OCI-LY1 (cell line): ENCODE data around the gene COPS7A.

Experiments used
- H2AFZ ChIP-seq: fragments of 200-600 bp; sonication (generic), shearing (Covaris generic); 2 replicates; pipeline ENCODE4 v1.6.0; 2014; ENCODE audit warnings: antibody characterized with exemption, mild to moderate bottlenecking, low read length
- H3F3A ChIP-seq: fragments of 200-600 bp; sonication (generic), shearing (Covaris generic); 2 replicates; pipeline ENCODE4 v1.6.0; 2014; ENCODE audit warnings: mild to moderate bottlenecking, antibody characterized with exemption, low read length, moderate library complexity; ENCODE audit not compliant: insufficient read depth
- H3K27ac ChIP-seq: fragments of 200-600 bp; sonication (generic); 2 replicates; pipeline ENCODE4 v1.5.1; 2014; ENCODE audit warnings: low read length, mixed run types, mild to moderate bottlenecking, low read depth; ENCODE audit not compliant: poor library complexity, severe bottlenecking
- H3K27me3 ChIP-seq: fragments of 200-600 bp; sonication (generic); 2 replicates; pipeline ENCODE4 v1.6.0; 2014; ENCODE audit warnings: antibody characterized with exemption, mild to moderate bottlenecking, low read length, moderate library complexity; ENCODE audit not compliant: insufficient read depth
- H3K36me3 ChIP-seq: fragments of 200-600 bp; sonication (generic); 2 replicates; pipeline ENCODE4 v1.6.1; 2014; ENCODE audit warnings: mild to moderate bottlenecking, antibody characterized with exemption, low read length, moderate library complexity, mixed read lengths; ENCODE audit not compliant: insufficient read depth
- H3K4me1 ChIP-seq: fragments of 200-600 bp; sonication (generic); 2 replicates; pipeline ENCODE4 v1.5.1; 2014; ENCODE audit warnings: mild to moderate bottlenecking, low read length, moderate library complexity; ENCODE audit not compliant: insufficient read depth, severe bottlenecking
- H3K4me2 ChIP-seq: fragments of 200-600 bp; sonication (generic), shearing (Covaris generic); 2 replicates; pipeline ENCODE4 v1.6.1; 2014; ENCODE audit warnings: low read length
- H3K4me3 ChIP-seq: fragments of 200-600 bp; sonication (generic); 2 replicates; pipeline ENCODE4 v1.5.1; 2014; ENCODE audit warnings: low read length, low read depth, mild to moderate bottlenecking, mixed read lengths; ENCODE audit not compliant: poor library complexity, severe bottlenecking
- H3K79me2 ChIP-seq: fragments of 200-600 bp; shearing (Covaris generic); 2 replicates; pipeline ENCODE4 v1.6.1; 2016; ENCODE audit warnings: mixed run types, low read length, mixed read lengths; ENCODE audit not compliant: insufficient read depth
- H3K9ac ChIP-seq: fragments of 200-600 bp; sonication (generic), shearing (Covaris generic); 2 replicates; pipeline ENCODE4 v1.6.1; 2014; ENCODE audit warnings: mild to moderate bottlenecking, low read length, mixed read lengths
- H3K9me2 ChIP-seq: fragments of 200-600 bp; sonication (generic), shearing (Covaris generic); 2 replicates; pipeline ENCODE4 v1.6.1; 2014; ENCODE audit warnings: low read depth, mild to moderate bottlenecking, low read length, mixed read lengths
- H3K9me3 ChIP-seq: fragments of 200-600 bp; shearing (Covaris generic); 2 replicates; pipeline ENCODE4 v1.6.1; 2014; ENCODE audit warnings: low read length, mixed read lengths
- H4K20me1 ChIP-seq: fragments of 200-600 bp; sonication (generic), shearing (Covaris generic); 2 replicates; pipeline ENCODE4 v1.6.0; 2016; ENCODE audit warnings: mild to moderate bottlenecking, low read length; ENCODE audit not compliant: insufficient read depth
- EZH2 ChIP-seq: fragments of 200-600 bp; sonication (generic), shearing (Covaris generic); IDR thresholded peaks from 2 replicates; pipeline ENCODE4 v1.8.0; 2017; ENCODE audit warnings: borderline replicate concordance, mixed run types, mild to moderate bottlenecking, antibody characterized with exemption, low read length, moderate library complexity, mixed read lengths
- TF ChIP-seq, protein P1 (sequence below): fragments of 200-600 bp; sonication (generic), shearing (Covaris generic); IDR thresholded peaks from 2 replicates; pipeline ENCODE4 v1.5.1; 2017; ENCODE audit warnings: mild to moderate bottlenecking, antibody characterized with exemption, low read length, moderate library complexity, mixed read lengths

COPS7A gene, protein sequence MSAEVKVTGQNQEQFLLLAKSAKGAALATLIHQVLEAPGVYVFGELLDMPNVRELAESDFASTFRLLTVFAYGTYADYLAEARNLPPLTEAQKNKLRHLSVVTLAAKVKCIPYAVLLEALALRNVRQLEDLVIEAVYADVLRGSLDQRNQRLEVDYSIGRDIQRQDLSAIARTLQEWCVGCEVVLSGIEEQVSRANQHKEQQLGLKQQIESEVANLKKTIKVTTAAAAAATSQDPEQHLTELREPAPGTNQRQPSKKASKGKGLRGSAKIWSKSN

DNA sequence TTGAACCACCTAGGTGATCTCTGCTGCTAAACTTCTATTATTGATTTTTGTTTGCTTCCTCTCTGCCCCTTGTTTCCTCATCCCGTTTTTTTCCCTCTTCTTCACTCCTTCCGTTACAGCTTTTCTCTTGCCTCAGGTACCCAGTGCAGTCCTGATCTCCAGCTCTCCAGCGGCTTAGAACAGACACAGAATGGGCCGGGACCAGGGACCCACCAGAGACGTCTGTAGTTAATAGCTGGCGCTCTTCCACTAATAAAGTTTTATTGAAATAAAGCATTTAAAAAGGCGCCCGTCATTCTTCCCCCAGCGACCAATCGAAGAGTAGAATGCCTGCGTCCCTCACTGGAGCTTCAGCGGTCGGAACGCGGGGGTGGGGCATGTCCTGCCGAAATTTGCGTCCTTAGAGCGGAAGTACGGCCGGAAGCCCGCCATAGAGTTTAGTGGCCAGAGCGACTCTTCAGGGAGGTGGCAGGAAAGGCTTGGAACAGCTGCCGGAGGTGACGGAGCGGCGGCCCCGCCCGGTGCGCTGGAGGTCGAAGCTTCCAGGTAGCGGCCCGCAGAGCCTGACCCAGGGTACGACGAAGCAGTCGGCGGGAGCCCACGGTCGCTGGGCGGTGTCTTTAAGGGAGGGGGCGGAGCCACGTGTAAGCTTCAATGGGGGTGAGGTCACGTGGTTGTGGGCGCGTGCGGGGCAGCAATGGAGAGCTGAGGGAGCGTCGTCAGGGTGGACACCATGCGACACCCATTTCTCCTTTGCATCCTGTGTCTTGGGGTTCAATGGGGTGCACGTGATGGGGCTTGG, at the start of gene COPS7A:
TSS of gene COPS7A (plus strand) at position 440 of the 802 bp plus-strand sequence. CDS start 611 bp downstream, outside the sequence.
- peaks cover 37% of the 10 kb centered on the region for H3K4me1 ChIP-seq
- H2AFZ ChIP-seq, result peak within 1 kb of the TSS; percentile 90
- peaks cover 7% of the 10 kb centered on the region; the same call in 1 of the 2 replicates for H3F3A ChIP-seq
- peaks cover 9% of the 10 kb centered on the region; the same call in 1 of the 2 replicates for H3K36me3 ChIP-seq
- H4K20me1 ChIP-seq, result no peaks in the 10 kb centered on the region
- no peaks in the 10 kb centered on the region for H3K79me2 ChIP-seq
- no peaks in the 10 kb centered on the region for H3K9me3 ChIP-seq
- H3K4me2 ChIP-seq, result peak within 1 kb of the TSS; percentile 89
- TF ChIP-seq EZH2, result no peak
- TF ChIP-seq, protein P1, sequence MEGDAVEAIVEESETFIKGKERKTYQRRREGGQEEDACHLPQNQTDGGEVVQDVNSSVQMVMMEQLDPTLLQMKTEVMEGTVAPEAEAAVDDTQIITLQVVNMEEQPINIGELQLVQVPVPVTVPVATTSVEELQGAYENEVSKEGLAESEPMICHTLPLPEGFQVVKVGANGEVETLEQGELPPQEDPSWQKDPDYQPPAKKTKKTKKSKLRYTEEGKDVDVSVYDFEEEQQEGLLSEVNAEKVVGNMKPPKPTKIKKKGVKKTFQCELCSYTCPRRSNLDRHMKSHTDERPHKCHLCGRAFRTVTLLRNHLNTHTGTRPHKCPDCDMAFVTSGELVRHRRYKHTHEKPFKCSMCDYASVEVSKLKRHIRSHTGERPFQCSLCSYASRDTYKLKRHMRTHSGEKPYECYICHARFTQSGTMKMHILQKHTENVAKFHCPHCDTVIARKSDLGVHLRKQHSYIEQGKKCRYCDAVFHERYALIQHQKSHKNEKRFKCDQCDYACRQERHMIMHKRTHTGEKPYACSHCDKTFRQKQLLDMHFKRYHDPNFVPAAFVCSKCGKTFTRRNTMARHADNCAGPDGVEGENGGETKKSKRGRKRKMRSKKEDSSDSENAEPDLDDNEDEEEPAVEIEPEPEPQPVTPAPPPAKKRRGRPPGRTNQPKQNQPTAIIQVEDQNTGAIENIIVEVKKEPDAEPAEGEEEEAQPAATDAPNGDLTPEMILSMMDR, result no peak
- H3K9me2 ChIP-seq, result no peaks in the 10 kb centered on the region
- peak within 1 kb of the TSS; percentile 76 for H3K27ac ChIP-seq
- peak within 1 kb of the TSS; percentile 69 for H3K4me3 ChIP-seq
- H3K27me3 ChIP-seq, result no peaks in the 10 kb centered on the region
- H3K9ac ChIP-seq, result peak within 1 kb of the TSS; percentile 87

DNA sequence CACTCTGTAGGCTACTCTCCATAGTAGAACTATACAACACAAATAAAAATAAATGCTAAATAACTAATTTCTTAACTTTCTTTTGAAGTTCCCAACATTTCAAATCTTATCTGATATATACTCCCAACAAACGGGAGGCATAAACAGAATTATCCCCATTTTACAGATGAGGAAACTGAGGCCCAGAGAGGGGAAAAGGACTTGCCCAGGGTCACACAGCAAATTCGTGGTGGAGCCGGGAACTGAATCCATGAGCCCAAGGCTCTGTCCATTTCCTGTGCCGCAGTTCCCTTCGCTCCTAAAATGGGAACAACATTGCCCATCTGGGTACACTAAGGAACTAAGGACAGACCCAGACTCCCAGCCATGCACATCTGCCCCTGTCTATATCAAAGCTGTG, 46.9 kb upstream of the COPS7A start:
- Histone ChIP-seq H4K20me1 (no peaks in the 10 kb centered on the region), H3K9me2 (no peaks in the 10 kb centered on the region), H3K9ac (no peak overlapping the region), H3K4me1 (no peaks in the 10 kb centered on the region), H3K4me3 (no peak overlapping the region), H3K36me3 (peaks cover 98% of the 10 kb centered on the region), H3F3A (no peaks in the 10 kb centered on the region), H3K4me2 (no peak overlapping the region), H3K79me2 (peaks cover 14% of the 10 kb centered on the region), H2AFZ (no peak overlapping the region), H3K9me3 (no peaks in the 10 kb centered on the region), H3K27me3 (no peaks in the 10 kb centered on the region), H3K27ac (no peak overlapping the region)
- TF ChIP-seq, protein P1, result no peak
- no peak for TF ChIP-seq EZH2

DNA sequence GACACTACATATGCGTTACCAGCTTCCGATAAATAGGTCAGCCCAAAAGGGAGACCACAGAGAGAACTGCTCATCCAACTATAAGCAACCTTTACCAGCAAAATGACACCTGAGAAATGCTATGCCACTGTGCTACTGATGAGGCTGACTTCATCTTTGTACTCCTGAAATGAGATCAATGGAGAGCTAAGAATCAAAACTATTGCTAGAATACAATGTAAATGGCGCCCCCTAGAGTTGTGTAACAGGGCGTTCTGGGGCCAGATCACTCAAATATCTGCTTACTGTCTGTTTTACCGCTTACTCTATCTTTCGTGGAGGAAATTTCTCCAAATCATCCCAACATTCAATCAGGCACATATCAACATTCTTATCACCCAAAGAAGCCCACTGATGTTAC, 39.2 kb upstream of the COPS7A start:
- peaks cover 69% of the 10 kb centered on the region for H3K36me3 ChIP-seq
- H3K4me3 ChIP-seq, result no peak overlapping the region
- peaks cover 21% of the 10 kb centered on the region for H3K4me1 ChIP-seq
- no peaks in the 10 kb centered on the region for H3K9me2 ChIP-seq
- H3K27me3 ChIP-seq, result no peaks in the 10 kb centered on the region
- H3F3A ChIP-seq, result no peaks in the 10 kb centered on the region; the same call in none of the 2 replicates
- no peaks in the 10 kb centered on the region for H3K9me3 ChIP-seq
- H3K4me2 ChIP-seq, result no peak overlapping the region
- no peak overlapping the region for H3K27ac ChIP-seq
- H4K20me1 ChIP-seq, result no peaks in the 10 kb centered on the region
- TF ChIP-seq, protein P1, result peak; percentile 80
- no peak for TF ChIP-seq EZH2
- no peak overlapping the region for H3K9ac ChIP-seq
- H2AFZ ChIP-seq, result no peak overlapping the region
- H3K79me2 ChIP-seq, result peaks cover 77% of the 10 kb centered on the region
